Prostate gland (tissue), 2 donors: Measurements from ENCODE around the gene RSPH1.

Experiments used
- POLR2A ChIP-seq: fragments of 450-650 bp; IDR thresholded peaks from one replicate; pipeline ENCODE4 v1.6.1; 2016; ENCODE audit warnings: antibody characterized with exemption, mild to moderate bottlenecking
- TF ChIP-seq, protein P1 (sequence below), 4 experiments: fragments of 200-600 bp in 2 of 4; fragments of 450-650 bp in 2 of 4; sonication (generic) in 2 of 4; IDR thresholded peaks; 1 replicate in 3 of 4; 2 replicates in 1 of 4; pipeline ENCODE4 v1.5.1; 2016 to 2019; ENCODE audit warnings: antibody characterized with exemption in 4 of 4, mild to moderate bottlenecking in 2 of 4, moderate library complexity in 2 of 4

DNA sequence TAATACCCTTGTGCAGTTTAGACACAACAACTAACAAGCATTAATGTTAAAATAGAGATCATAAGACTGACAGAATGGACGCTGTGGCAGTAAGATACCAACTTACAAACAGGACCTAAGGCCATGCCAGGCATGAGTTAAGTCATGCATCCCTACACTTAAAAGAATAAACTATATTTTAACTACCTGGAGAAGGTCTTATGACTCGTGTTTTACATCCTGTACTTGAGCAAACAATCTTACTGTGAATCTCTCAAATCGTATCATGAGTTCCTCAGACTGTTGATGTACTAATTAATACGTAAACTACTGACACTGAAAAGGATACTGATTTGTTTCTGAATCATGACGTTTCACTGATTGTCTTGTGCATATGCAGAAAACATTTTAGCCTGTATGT lies 2.0 kb upstream of the RSPH1 start:
- TF ChIP-seq, protein P1, sequence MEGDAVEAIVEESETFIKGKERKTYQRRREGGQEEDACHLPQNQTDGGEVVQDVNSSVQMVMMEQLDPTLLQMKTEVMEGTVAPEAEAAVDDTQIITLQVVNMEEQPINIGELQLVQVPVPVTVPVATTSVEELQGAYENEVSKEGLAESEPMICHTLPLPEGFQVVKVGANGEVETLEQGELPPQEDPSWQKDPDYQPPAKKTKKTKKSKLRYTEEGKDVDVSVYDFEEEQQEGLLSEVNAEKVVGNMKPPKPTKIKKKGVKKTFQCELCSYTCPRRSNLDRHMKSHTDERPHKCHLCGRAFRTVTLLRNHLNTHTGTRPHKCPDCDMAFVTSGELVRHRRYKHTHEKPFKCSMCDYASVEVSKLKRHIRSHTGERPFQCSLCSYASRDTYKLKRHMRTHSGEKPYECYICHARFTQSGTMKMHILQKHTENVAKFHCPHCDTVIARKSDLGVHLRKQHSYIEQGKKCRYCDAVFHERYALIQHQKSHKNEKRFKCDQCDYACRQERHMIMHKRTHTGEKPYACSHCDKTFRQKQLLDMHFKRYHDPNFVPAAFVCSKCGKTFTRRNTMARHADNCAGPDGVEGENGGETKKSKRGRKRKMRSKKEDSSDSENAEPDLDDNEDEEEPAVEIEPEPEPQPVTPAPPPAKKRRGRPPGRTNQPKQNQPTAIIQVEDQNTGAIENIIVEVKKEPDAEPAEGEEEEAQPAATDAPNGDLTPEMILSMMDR (IDR thresholded peaks at IDR 0.05), result no peak
- TF ChIP-seq POLR2A, result no peak
